Transverse colon (tissue), 3 donors: ENCODE measurements around the gene ATP5PF.

Experiments used
- CTCF ChIP-seq, 5 experiments: fragments of 200-600 bp in 3 of 5; fragments of 450-650 bp in 2 of 5; sonication (generic) in 3 of 5; IDR thresholded peaks; 1 replicate in 2 of 5; 2 replicates in 3 of 5; pipeline ENCODE4 v1.5.1; 2016 to 2017; ENCODE audit warnings: antibody characterized with exemption in 5 of 5, inconsistent platforms in 3 of 5, mild to moderate bottlenecking in 2 of 5, moderate library complexity in 1 of 5
- EP300 ChIP-seq: sonication (generic); formaldehyde crosslinking; IDR thresholded peaks from one replicate; pipeline ENCODE4 v1.6.1; 2017; ENCODE audit warnings: antibody characterized with exemption, low read depth
- POLR2A ChIP-seq: fragments of 450-650 bp; IDR thresholded peaks from one replicate; pipeline ENCODE4 v1.6.1; 2016; ENCODE audit warnings: antibody characterized with exemption, mild to moderate bottlenecking, moderate library complexity

- TF ChIP-seq CTCF (IDR thresholded peaks at IDR 0.05): no peak
- no peak for TF ChIP-seq POLR2A
- no peak for TF ChIP-seq EP300
Observed at GRCh38 chr21:25760061-25760460, 25.4 kb upstream of the ATP5PF start.
